ENCODE measurements around the gene PDE4A. TPM values are rescaled to one million over a fixed set of nuclear protein-coding genes. Genes with fewer than 3 reads are reported as not detected.

Gene PDE4A
- total RNA-seq, 4 donors from 2014 or later = 6.4 to 10.1 (median 8.4) TPM

DNA sequence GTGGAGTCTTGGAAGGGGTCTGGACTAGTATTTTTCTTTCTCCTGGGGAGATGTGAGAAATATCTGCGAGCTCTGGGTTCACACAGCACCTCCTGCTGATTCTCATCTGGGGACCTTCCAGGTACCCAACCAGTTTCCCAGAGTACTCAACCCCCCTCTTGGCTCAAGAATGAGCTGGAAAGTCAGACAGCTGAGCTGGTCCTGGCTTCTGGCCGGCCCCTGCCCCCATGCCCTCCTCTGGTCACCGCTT is 2.2 kb upstream of the PDE4A start:
- intact Hi-C loops (cut with DNase I; ENCODE audit: low total_unique reads) = no loop called here
- DNase-seq = no peak
- no peaks in the 10 kb centered on the region for H3K9me3 ChIP-seq
- in situ Hi-C loops (cut with MboI; ENCODE audit: low sequenced_read_pairs in 4 of 4) = loop anchor here in 2 of 4 donors (10.0 to 25.0 kb wide), 2 partner anchors 57 to 144 kb away; partner anchors contain the start of genes CDKN2D (in 1 of the 2) and KRI1 (in 1 of the 2)
- no peak for ATAC-seq
- peaks cover 55 to 63% (median 59%) of the 10 kb centered on the region in 3 donors for H3K27me3 ChIP-seq
- no peak overlapping the region for H3K4me3 ChIP-seq
- H3K36me3 ChIP-seq = no peaks in the 10 kb centered on the region
- peaks cover 23 to 38% of the 10 kb centered on the region in 2 donors for H3K4me1 ChIP-seq
- no peak for TF ChIP-seq POLR2A (IDR thresholded peaks at IDR 0.05)
- TF ChIP-seq, protein P1, sequence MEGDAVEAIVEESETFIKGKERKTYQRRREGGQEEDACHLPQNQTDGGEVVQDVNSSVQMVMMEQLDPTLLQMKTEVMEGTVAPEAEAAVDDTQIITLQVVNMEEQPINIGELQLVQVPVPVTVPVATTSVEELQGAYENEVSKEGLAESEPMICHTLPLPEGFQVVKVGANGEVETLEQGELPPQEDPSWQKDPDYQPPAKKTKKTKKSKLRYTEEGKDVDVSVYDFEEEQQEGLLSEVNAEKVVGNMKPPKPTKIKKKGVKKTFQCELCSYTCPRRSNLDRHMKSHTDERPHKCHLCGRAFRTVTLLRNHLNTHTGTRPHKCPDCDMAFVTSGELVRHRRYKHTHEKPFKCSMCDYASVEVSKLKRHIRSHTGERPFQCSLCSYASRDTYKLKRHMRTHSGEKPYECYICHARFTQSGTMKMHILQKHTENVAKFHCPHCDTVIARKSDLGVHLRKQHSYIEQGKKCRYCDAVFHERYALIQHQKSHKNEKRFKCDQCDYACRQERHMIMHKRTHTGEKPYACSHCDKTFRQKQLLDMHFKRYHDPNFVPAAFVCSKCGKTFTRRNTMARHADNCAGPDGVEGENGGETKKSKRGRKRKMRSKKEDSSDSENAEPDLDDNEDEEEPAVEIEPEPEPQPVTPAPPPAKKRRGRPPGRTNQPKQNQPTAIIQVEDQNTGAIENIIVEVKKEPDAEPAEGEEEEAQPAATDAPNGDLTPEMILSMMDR (IDR thresholded peaks at IDR 0.05 in 4 of 5, conservative IDR thresholded peaks at IDR 0.05 in 1 of 5) = no peak
- no peak overlapping the region for H3K27ac ChIP-seq

DNA sequence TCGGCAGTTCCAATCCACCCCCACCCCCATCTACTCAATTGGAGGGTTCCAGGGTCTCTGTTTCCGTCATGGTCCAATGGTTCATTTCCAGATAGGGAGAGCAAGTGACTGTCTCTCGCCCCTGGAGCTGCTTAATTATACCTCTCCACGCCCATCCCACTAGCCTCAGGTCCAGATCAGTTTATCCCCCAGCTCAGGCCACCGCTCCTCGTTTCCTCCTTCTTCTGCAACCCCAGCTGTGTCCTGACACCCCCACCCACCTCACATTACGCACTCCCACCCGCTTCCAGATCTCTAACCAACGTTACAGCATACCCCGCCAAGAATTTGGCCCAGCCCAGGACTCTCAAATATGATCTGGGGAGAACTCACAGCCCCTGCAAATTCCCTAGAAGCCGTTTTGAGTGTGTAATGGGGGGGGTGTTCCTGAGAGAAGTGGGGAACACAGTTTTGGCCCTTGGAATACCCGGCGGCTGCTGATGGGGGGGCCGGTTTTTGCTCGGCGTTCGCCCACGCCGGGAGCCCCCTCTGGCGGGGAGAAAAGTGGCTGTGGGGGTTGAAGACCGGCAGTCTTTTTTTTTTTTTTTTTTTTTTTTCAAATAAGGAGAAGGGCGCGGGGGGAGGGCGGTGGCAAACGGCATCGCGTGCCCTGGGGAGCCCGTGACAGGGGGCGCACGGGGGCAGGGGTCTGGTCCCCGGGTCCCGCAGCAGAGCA is 1.7 kb upstream of the PDE4A start:
- in situ Hi-C loops (cut with MboI; ENCODE audit: low sequenced_read_pairs in 4 of 4) = loop anchor here in 2 of 4 donors (10.0 to 25.0 kb wide), 2 partner anchors 56 to 144 kb away; partner anchors contain the start of genes CDKN2D (in 1 of the 2) and KRI1 (in 1 of the 2)
- intact Hi-C loops (cut with DNase I; ENCODE audit: low total_unique reads) = no loop called here
- ATAC-seq (no peak), DNase-seq (no peak)
- Histone ChIP-seq H3K4me3 (peak overlapping the region in 1 of 4 donors; percentile 38), H3K36me3 (no peaks in the 10 kb centered on the region), H3K27me3 (peaks cover 56 to 67% (median 62%) of the 10 kb centered on the region in 3 donors), H3K9me3 (no peaks in the 10 kb centered on the region), H3K4me1 (peaks cover 23 to 38% of the 10 kb centered on the region in 2 donors), H3K27ac (no peak overlapping the region)
- TF ChIP-seq, protein P1 (IDR thresholded peaks at IDR 0.05 in 4 of 5, conservative IDR thresholded peaks at IDR 0.05 in 1 of 5) = peak in 1 of 5 experiments; percentile 23
- TF ChIP-seq POLR2A (IDR thresholded peaks at IDR 0.05) = no peak

DNA sequence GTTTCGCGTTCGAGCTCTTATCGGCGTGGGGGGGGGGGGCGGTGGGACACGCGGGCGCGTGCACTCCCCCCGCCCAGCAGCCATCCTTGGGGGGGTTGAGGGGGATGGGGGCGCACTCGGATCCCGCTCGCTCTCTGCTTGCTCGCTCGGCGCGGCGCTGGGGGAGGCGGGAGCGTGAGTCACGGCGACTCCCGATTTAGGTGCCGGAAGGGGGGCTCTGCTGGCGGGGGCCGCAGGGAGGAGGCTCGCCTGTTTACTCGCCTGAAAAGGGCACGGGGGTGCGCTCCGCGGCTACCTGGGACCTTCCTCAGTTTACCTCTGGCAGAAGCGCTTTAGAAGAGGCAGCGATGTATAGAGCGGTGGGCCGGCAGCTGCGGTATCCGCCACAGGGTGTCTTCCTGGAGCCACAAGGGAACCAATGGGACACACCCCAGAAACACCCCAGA is 1.1 kb upstream of the PDE4A start:
- intact Hi-C loops (cut with DNase I; ENCODE audit: low total_unique reads) = no loop called here
- peaks cover 26 to 42% of the 10 kb centered on the region in 2 donors for H3K4me1 ChIP-seq
- ATAC-seq = no peak
- no peaks in the 10 kb centered on the region for H3K36me3 ChIP-seq
- peak overlapping the region in 2 of 4 donors; percentile 13 to 38 for H3K4me3 ChIP-seq
- in situ Hi-C loops (cut with MboI; ENCODE audit: low sequenced_read_pairs in 4 of 4) = loop anchor here in 2 of 4 donors (10.0 to 25.0 kb wide), 2 partner anchors 56 to 143 kb away; partner anchors contain the start of genes CDKN2D (in 1 of the 2) and KRI1 (in 1 of the 2)
- no peak overlapping the region for H3K27ac ChIP-seq
- no peak for TF ChIP-seq POLR2A (IDR thresholded peaks at IDR 0.05)
- TF ChIP-seq, protein P1 (IDR thresholded peaks at IDR 0.05 in 4 of 5, conservative IDR thresholded peaks at IDR 0.05 in 1 of 5) = no peak
- peaks cover 61 to 67% (median 62%) of the 10 kb centered on the region in 3 donors for H3K27me3 ChIP-seq
- H3K9me3 ChIP-seq = no peaks in the 10 kb centered on the region
- DNase-seq = no peak

DNA sequence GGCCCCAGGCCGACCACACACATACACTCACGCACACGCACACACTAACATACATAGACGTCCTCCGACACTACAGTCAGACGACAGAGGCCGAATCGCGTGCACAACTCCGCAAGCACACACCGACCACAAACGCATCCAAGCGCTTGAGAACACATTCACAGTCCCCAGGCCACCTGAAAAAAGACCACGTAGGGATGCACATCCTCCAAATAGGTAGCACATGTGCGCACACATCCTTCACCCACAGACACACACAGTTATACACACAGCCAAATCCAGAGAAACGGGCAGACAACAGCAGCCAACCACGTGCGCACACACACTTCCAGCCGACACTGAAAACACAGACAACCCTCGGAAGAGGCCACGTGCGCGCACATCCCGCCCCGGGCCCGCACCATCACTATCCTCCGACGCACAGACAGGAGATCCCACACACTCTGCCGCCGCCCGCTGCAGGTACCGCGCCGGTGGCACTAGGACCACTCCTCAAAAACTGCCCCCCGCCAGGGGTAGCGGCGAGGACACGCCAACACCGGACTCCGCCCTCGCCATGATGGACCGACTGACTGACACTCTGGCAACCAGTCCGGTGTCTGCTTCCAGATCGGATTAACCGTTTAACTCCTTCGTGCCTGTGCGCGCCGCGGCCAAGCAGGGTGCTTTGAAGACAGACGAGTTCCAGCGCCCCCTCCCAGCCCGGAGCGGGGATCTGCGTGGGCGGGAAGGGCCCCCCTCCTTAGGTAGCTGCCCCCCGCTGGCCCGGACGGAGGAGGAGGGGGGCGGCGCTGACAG is 493 bp upstream of the PDE4A start:
- intact Hi-C loops (cut with DNase I; ENCODE audit: low total_unique reads) = no loop called here
- in situ Hi-C loops (cut with MboI; ENCODE audit: low sequenced_read_pairs in 4 of 4) = loop anchor here in 2 of 4 donors (10.0 to 25.0 kb wide), 2 partner anchors 55 to 142 kb away; partner anchors contain the start of genes CDKN2D (in 1 of the 2) and KRI1 (in 1 of the 2)
- peaks cover 26 to 48% of the 10 kb centered on the region in 2 donors for H3K4me1 ChIP-seq

More for the DNA sequence above, 493 bp upstream of the PDE4A start:
- TF ChIP-seq POLR2A (IDR thresholded peaks at IDR 0.05) = no peak
- TF ChIP-seq, protein P1 (IDR thresholded peaks at IDR 0.05 in 4 of 5, conservative IDR thresholded peaks at IDR 0.05 in 1 of 5) = no peak
- Histone ChIP-seq H3K36me3 (no peaks in the 10 kb centered on the region), H3K27ac (no peak overlapping the region), H3K9me3 (no peaks in the 10 kb centered on the region), H3K4me3 (peak overlapping the region; percentile 21 to 41 (median 33)), H3K27me3 (peaks cover 61 to 67% (median 62%) of the 10 kb centered on the region in 3 donors)
- ATAC-seq (no peak), DNase-seq (no peak)

All from gastrocnemius medialis (tissue), 4 donors.